ENCODE data around the gene THOP1. TPM values are rescaled to one million over a fixed set of nuclear protein-coding genes. Genes with fewer than 3 reads are reported as not detected.

Gene THOP1
- total RNA-seq, 1 experiment from 2014 or later: 88.2 TPM

GRCh38 chr19:2846180-2846894 is 61.0 kb downstream of the THOP1 start:
- DNase-seq (ENCODE audit: extremely low read depth, low read depth): no peak

- no peak for DNase-seq (ENCODE audit: extremely low read depth, low read depth)
Observed at GRCh38 chr19:2847507-2847906, 62.2 kb downstream of the THOP1 start.

DNA sequence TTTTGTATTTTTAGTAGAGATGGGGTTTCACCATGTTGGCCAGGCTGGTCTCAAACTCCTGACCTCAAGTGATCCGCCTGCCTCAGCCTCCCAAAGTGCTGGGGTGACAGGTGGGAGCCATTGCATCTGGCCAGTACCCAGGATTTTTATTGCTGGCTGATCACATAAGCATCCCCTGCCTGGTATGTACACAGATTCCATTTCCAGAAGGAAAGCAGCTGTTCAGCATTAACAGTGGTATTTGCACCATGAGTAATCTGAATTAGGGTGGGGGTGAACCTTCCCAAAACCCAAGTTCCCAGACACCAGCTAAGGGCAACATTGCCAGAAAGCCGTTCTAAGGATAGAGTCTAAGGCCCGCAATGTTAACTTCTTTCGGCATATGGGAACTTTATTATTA is 63.3 kb downstream of the THOP1 start:
- DNase-seq (ENCODE audit: extremely low read depth, low read depth): no peak

DNA sequence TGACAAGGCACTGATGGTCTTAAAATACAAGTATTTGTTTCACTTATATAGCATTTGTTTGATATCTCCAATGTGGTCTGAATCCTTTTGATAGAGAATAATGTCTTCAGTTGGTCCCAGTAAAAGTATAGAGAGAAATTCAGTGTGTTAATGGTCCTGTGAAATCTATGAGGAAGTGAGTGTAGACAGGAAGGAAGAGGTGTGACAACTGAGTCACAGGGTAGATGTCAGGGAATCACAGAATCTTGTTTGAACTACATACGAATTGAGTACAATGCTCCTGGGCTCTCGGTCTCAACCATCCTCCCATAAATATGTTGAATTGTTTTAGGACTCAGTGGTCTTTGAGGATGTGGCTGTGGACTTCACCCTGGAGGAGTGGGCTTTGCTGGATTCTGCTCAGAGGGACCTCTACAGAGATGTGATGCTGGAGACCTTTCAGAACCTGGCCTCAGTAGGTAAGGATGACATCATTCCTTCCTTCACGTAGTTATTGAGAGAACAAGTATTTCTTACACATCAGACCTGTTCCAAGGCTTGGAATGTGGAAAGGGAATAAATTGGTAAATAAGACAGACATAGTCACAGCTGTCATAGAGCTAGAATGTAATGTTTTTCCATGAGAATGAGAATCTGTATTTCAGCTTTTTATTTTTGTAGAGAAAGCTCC is 65.1 kb downstream of the THOP1 start:
- DNase-seq (ENCODE audit: extremely low read depth, low read depth): no peak

DNA sequence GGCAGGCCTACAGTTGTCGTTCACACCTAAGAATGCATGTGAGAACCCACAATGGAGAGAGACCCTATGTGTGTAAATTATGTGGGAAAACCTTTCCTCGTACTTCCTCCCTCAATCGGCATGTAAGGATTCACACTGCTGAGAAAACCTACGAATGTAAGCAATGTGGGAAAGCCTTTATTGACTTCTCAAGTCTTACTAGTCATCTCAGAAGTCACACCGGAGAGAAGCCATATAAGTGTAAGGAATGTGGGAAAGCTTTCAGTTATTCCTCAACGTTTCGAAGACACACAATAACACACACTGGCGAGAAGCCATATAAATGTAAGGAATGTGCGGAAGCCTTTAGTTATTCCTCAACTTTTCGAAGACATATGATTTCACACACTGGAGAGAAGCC is 67.3 kb downstream of the THOP1 start:
- no peak for DNase-seq (ENCODE audit: extremely low read depth, low read depth)

DNA sequence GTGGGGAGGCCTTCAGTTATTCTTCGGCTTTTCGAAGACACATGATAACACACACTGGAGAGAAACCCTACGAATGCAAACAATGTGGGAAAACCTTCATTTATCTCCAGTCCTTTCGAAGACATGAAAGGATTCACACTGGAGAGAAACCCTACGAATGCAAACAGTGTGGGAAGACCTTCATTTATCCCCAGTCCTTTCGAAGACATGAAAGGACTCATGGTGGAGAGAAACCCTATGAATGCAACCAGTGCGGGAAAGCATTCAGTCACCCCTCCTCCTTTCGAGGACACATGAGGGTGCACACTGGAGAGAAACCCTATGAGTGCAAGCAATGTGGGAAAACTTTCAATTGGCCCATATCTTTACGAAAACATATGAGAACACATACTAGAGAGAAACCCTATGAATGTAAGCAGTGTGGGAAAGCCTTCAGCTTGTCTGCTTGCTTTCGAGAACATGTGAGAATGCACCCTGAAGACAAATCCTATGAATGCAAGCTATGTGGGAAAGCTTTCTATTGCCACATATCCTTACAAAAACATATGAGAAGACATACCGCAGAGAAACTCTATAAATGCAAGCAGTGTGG is 67.8 kb downstream of the THOP1 start:
- DNase-seq (ENCODE audit: extremely low read depth, low read depth): no peak

GRCh38 chr19:2854849-2855248 is 69.5 kb downstream of the THOP1 start:
- no peak for DNase-seq (ENCODE audit: extremely low read depth, low read depth)

DNA sequence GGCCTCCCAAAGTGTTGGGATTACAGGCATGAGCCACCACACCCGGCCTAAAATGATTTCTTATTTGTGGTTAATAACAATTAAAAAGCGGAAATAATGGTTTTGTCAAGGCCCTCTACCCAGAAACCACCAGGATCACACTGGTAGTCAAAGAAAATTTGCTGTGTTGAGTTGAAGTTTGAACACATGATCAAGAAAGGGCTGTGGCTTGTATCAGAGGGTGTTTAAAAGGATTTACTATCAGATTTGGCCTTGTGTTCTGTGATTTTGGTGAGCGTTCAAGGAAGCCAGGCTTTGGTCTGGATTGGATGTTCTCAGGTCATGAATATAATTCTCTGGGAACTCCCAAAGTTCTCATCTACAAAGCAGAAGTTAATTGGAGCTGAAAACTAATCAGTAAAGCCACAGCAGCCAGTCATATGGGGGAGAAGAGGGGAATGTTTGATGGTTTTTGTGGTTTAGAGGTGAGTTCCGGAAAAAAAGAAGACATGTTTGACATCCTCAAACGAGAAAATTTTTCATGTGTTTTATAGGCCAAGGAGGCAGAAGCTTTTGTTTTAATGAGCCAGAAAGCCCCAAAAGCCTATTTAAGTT is 71.3 kb downstream of the THOP1 start:
- no peak for DNase-seq (ENCODE audit: extremely low read depth, low read depth)

DNA sequence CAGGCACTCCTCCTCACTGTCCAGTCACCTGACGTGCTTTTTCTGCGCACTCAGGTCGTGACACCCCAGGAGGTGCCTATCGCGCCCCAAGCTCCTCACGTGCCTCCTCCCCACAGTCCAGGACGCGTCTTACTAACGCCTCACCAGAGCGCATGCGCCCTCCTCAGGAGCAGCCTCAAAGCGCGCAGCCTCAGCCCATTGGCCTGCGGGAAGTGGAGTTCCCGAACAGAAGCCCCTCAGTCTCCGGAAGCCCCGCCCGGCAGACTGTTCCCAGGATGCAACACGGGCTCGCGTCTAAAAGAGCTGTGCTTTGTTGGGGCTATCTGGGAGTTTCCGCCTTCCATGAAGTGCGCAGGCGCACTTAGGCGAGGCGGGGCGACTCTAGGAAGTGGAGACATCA is 73.6 kb downstream of the THOP1 start:
- DNase-seq (ENCODE audit: extremely low read depth, low read depth): no peak

DNA sequence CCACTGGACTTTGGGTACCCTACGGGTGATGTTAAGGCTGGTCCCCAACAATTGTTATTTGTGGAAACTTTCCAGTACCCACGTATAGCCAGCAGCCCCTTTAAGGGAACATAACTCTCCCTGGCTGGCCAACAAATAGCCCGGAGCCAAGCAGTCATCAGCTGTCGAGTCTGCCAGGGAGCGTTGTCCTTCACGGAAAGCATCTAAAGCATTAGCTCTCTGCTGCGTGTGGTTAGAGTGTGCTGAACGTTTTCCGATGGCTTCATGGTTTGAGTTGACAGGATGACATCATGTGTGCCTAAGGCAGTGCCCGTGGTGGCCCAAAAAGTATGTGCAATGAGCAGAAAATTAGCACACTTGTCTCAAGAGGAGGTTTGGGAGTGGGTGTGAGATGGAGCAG is 78.5 kb downstream of the THOP1 start:
- no peak for DNase-seq (ENCODE audit: extremely low read depth, low read depth)

Other genes starting within 250 kb of the THOP1 start
- gene GNG7, start 82.8 kb upstream of the THOP1 start, total RNA-seq (2014; rRNA removed; shearing (Covaris generic)): 0.40 TPM in 1 of 2 replicates, not detected in the other
- gene DIRAS1, start 64.1 kb upstream of the THOP1 start, total RNA-seq (2014; rRNA removed; shearing (Covaris generic)): 0.54 and 1.0 TPM in 2 replicates
- gene SLC39A3, start 45.5 kb upstream of the THOP1 start, total RNA-seq (2014; rRNA removed; shearing (Covaris generic)): 26.9 and 29.7 TPM in 2 replicates
- 42.3 and 42.5 TPM in 2 replicates for gene SGTA, start 2.2 kb upstream of the THOP1 start, total RNA-seq (2014; rRNA removed; shearing (Covaris generic))
- gene ZNF554, start 34.4 kb downstream of the THOP1 start, total RNA-seq (2014; rRNA removed; shearing (Covaris generic)): 0.63 and 0.69 TPM in 2 replicates
- 2.1 and 3.1 TPM in 2 replicates for gene ZNF555, start 56.0 kb downstream of the THOP1 start, total RNA-seq (2014; rRNA removed; shearing (Covaris generic))
- 0.32 TPM in 1 of 2 replicates, not detected in the other for gene ZNF556, start 81.8 kb downstream of the THOP1 start, total RNA-seq (2014; rRNA removed; shearing (Covaris generic))
- 2.5 and 4.2 TPM in 2 replicates for gene ZNF57, start 115.4 kb downstream of the THOP1 start, total RNA-seq (2014; rRNA removed; shearing (Covaris generic))
- 4.6 TPM in 2 replicates for gene ZNF77, start 159.5 kb downstream of the THOP1 start, total RNA-seq (2014; rRNA removed; shearing (Covaris generic))
- gene TLE6, start 192.1 kb downstream of the THOP1 start, total RNA-seq (2014; rRNA removed; shearing (Covaris generic)): 3.9 and 4.7 TPM in 2 replicates
- gene TLE2, start 243.8 kb downstream of the THOP1 start, total RNA-seq (2014; rRNA removed; shearing (Covaris generic)): 1.9 and 2.1 TPM in 2 replicates